Osteoblast (primary cell): ENCODE data around the gene IL22RA2. TPM values are rescaled to one million over a fixed set of nuclear protein-coding genes. Genes with fewer than 3 reads are reported as not detected.

Source experiments
- DNase-seq: peaks from one replicate; pipeline ENCODE4 v3.0.0; 2011; ENCODE audit warnings: low spot score, mixed read lengths; ENCODE audit not compliant: insufficient read length; ENCODE audit errors: missing footprints
- H2AFZ ChIP-seq: 2 replicates; pipeline ENCODE4 v1.6.0; 2011; ENCODE audit warnings: mild to moderate bottlenecking, low read length
- H3K27ac ChIP-seq: 2 replicates; pipeline ENCODE4 v1.5.1; 2011; ENCODE audit warnings: mild to moderate bottlenecking, low read depth, low read length, moderate library complexity
- H3K27me3 ChIP-seq: 2 replicates; pipeline ENCODE4 v1.6.0; 2012; ENCODE audit warnings: mild to moderate bottlenecking, control low read depth, inconsistent platforms, low read length, moderate library complexity; ENCODE audit not compliant: insufficient read depth
- H3K36me3 ChIP-seq: 2 replicates; pipeline ENCODE4 v1.5.1; 2011; ENCODE audit warnings: mild to moderate bottlenecking, low read length, control low read depth, moderate library complexity; ENCODE audit not compliant: insufficient read depth
- H3K4me1 ChIP-seq: 2 replicates; pipeline ENCODE4 v1.5.1; 2011; ENCODE audit warnings: mild to moderate bottlenecking, low read length, control low read depth, moderate library complexity; ENCODE audit not compliant: insufficient read depth
- H3K4me2 ChIP-seq: 2 replicates; pipeline ENCODE4 v1.6.0; 2011; ENCODE audit warnings: mild to moderate bottlenecking, low read length; ENCODE audit not compliant: insufficient read depth
- H3K4me3 ChIP-seq: fragments of 200-600 bp; sonication (generic); 3 replicates; pipeline ENCODE4 v1.5.1; 2012; ENCODE audit warnings: mild to moderate bottlenecking, low read length, inconsistent platforms; ENCODE audit not compliant: insufficient read depth
- H3K79me2 ChIP-seq: 2 replicates; pipeline ENCODE4 v1.6.0; 2012; ENCODE audit warnings: mild to moderate bottlenecking, low read length, control low read depth, inconsistent platforms; ENCODE audit not compliant: insufficient read depth
- H3K9me3 ChIP-seq: 2 replicates; pipeline ENCODE4 v1.5.1; 2011; ENCODE audit warnings: low read depth, low read length, control low read depth
- H4K20me1 ChIP-seq: 2 replicates; pipeline ENCODE4 v1.6.0; 2012; ENCODE audit warnings: mild to moderate bottlenecking, low read length, control low read depth; ENCODE audit not compliant: insufficient read depth
- CTCF ChIP-seq: IDR thresholded peaks from 2 replicates; pipeline ENCODE4 v1.5.1; 2011; ENCODE audit warnings: mild to moderate bottlenecking, low read depth, low read length, moderate library complexity; ENCODE audit errors: extremely low read depth
- total RNA-seq: library from RNA; depleted of rRNA; stranded (reverse); fragments of >200 nt; gene quantifications from 2 replicates; pipeline ENCODE4 v1.2.3, GENCODE V29; 2012

Gene IL22RA2
- total RNA-seq, 1 donor, result not detected

GRCh38 chr6:137106183-137106582 is 67.3 kb downstream of the IL22RA2 start:
- TF ChIP-seq CTCF, result no peak
- no peak for DNase-seq
- Histone ChIP-seq H3K27ac (no peak overlapping the region), H3K27me3 (no peaks in the 10 kb centered on the region), H2AFZ (no peak overlapping the region), H3K4me3 (no peak overlapping the region), H3K36me3 (no peaks in the 10 kb centered on the region), H3K79me2 (no peaks in the 10 kb centered on the region), H3K4me1 (no peaks in the 10 kb centered on the region), H4K20me1 (no peaks in the 10 kb centered on the region), H3K4me2 (no peak overlapping the region), H3K9me3 (no peaks in the 10 kb centered on the region)

- no peak for DNase-seq
- Histone ChIP-seq H3K9me3 (no peaks in the 10 kb centered on the region), H2AFZ (no peak overlapping the region), H3K4me3 (no peak overlapping the region), H4K20me1 (no peaks in the 10 kb centered on the region), H3K27ac (no peak overlapping the region), H3K27me3 (no peaks in the 10 kb centered on the region), H3K4me2 (no peak overlapping the region), H3K79me2 (no peaks in the 10 kb centered on the region), H3K4me1 (no peaks in the 10 kb centered on the region), H3K36me3 (no peaks in the 10 kb centered on the region)
- TF ChIP-seq CTCF, result no peak
Measured at GRCh38 chr6:137105375-137105774, 68.1 kb downstream of the IL22RA2 start.

- Histone ChIP-seq H3K79me2 (no peaks in the 10 kb centered on the region), H3K27me3 (no peaks in the 10 kb centered on the region), H3K27ac (no peak overlapping the region), H4K20me1 (no peaks in the 10 kb centered on the region), H3K36me3 (no peaks in the 10 kb centered on the region), H3K4me2 (no peak overlapping the region), H3K9me3 (no peaks in the 10 kb centered on the region), H3K4me3 (no peak overlapping the region), H2AFZ (no peak overlapping the region), H3K4me1 (no peaks in the 10 kb centered on the region)
- TF ChIP-seq CTCF, result no peak
- no peak for DNase-seq
Measured at GRCh38 chr6:137104926-137105325, 68.5 kb downstream of the IL22RA2 start.

GRCh38 chr6:137102851-137103492 is 70.5 kb downstream of the IL22RA2 start:
- no peaks in the 10 kb centered on the region for H3K36me3 ChIP-seq
- no peak overlapping the region for H3K4me3 ChIP-seq
- DNase-seq, result no peak
- no peaks in the 10 kb centered on the region for H3K79me2 ChIP-seq
- no peak for TF ChIP-seq CTCF
- H3K4me1 ChIP-seq, result no peaks in the 10 kb centered on the region
- H3K4me2 ChIP-seq, result no peak overlapping the region
- no peak overlapping the region for H2AFZ ChIP-seq
- H3K27ac ChIP-seq, result no peak overlapping the region
- no peaks in the 10 kb centered on the region for H4K20me1 ChIP-seq
- H3K27me3 ChIP-seq, result no peaks in the 10 kb centered on the region
- no peaks in the 10 kb centered on the region for H3K9me3 ChIP-seq
